ENCODE measurements around the gene PTPRO. TPM values are rescaled to one million over a fixed set of nuclear protein-coding genes. Genes with fewer than 3 reads are reported as not detected.

Gene PTPRO
- total and polyA plus RNA-seq, 10 of the 15 experiments (the other 5 are each of a cell fraction or from before 2014, with no cell fraction given): 1.2 to 5.3 (median 3.5) TPM

GRCh38 chr12:15469356-15469755, 147.0 kb downstream of the PTPRO start:
- ATAC-seq (no peak), DNase-seq (ENCODE audit: low read depth, low spot score) (no peak), FAIRE-seq (no peak)
- intact Hi-C loops (cut with micrococcal nuclease; ENCODE audit: unreplicated experiment) (no loop called here), in situ Hi-C loops (cut with MboI) (no loop called here)
- CTCF ChIA-PET: no interaction called here
- Histone ChIP-seq H4K20me1 (ENCODE audit: control insufficient read depth, insufficient read depth) (no peaks in the 10 kb centered on the region), H3K4me1 (ENCODE audit: control insufficient read depth, insufficient read depth, low read length) (no peaks in the 10 kb centered on the region), H3K4me3 (no peak overlapping the region), H3K79me2 (ENCODE audit: control insufficient read depth, insufficient read depth, low read length) (no peaks in the 10 kb centered on the region), H3K9ac (ENCODE audit: control insufficient read depth, insufficient read depth, low read length) (no peak overlapping the region), H3K4me2 (ENCODE audit: control insufficient read depth, insufficient read depth) (no peak overlapping the region), H3K9me3 (replicated peaks; ENCODE audit: control insufficient read depth, insufficient read depth, low read length) (no peaks in the 10 kb centered on the region), H3K27me3 (replicated peaks in 1 of 2; ENCODE audit: control insufficient read depth in 2 of 2, insufficient read depth in 2 of 2, low read length in 1 of 2) (peaks cover 0 to 2% of the 10 kb centered on the region in 2 experiments; a peak in 1 of 4 replicates), H3K27ac (ENCODE audit: control insufficient read depth, insufficient read depth) (no peak overlapping the region), H3K36me3 (ENCODE audit: control insufficient read depth in 2 of 2, insufficient read depth in 2 of 2, low read length in 1 of 2) (no peaks in the 10 kb centered on the region), H2AFZ (ENCODE audit: control insufficient read depth, low read depth, low read length) (no peak overlapping the region)
- 12% methylated on average over 3 of the region's 4 CpGs for WGBS (ENCODE audit: insufficient coverage, insufficient replicate concordance, low lambda C conversion rate, missing lambda C conversion rate)
- RAD21 ChIA-PET (ENCODE audit: unreplicated experiment): no interaction called here
- SMC1A ChIA-PET (ENCODE audit: uncharacterized antibody, unreplicated experiment): interaction anchor here (1.0 to 1.5 kb wide), 2 partner anchors 54 to 128 kb away, joined by 3 to 5 read pairs; no protein-coding TSS in a partner anchor
- no TSS peak for BruUV-seq (replicated peaks)
- POLR2A ChIA-PET: no interaction called here
- TF ChIP-seq CHD2 (IDR thresholded peaks at IDR 0.05; ENCODE audit: borderline replicate concordance, low read depth, low read length) (no peak), MLLT1 (IDR thresholded peaks at IDR 0.05) (no peak), HDAC2 (IDR thresholded peaks at IDR 0.05) (no peak), ZNF592 (IDR thresholded peaks at IDR 0.05) (no peak), PML (IDR thresholded peaks at IDR 0.05; ENCODE audit: low read length) (no peak), MYB (IDR thresholded peaks at IDR 0.05; ENCODE audit: borderline replicate concordance, low read depth, low read length) (no peak), SMARCA5 (IDR thresholded peaks at IDR 0.05) (no peak), HDAC6 (IDR thresholded peaks at IDR 0.05; ENCODE audit: unreplicated experiment) (no peak), SREBF1 (IDR thresholded peaks at IDR 0.05; ENCODE audit: low read length) (no peak), REST (IDR thresholded peaks at IDR 0.05; ENCODE audit: low read depth, low read length) (no peak), CREM (IDR thresholded peaks at IDR 0.05; ENCODE audit: low read depth) (no peak), MXI1 (IDR thresholded peaks at IDR 0.05; ENCODE audit: low read depth, low read length) (no peak), TAF1 (IDR thresholded peaks at IDR 0.05; ENCODE audit: borderline replicate concordance, low read depth, low read length) (no peak), EED (IDR thresholded peaks at IDR 0.05; ENCODE audit: low read depth) (no peak), RUNX3 (IDR thresholded peaks at IDR 0.05; ENCODE audit: low read length) (no peak), EZH2 (IDR thresholded peaks at IDR 0.05; ENCODE audit: borderline replicate concordance, control insufficient read depth, low read depth, low read length) (no peak), RELA (IDR thresholded peaks at IDR 0.05; ENCODE audit: borderline replicate concordance, partially characterized antibody) (no peak), TCF7 (IDR thresholded peaks at IDR 0.05; ENCODE audit: borderline replicate concordance) (no peak), POLR2A (IDR thresholded peaks at IDR 0.05; ENCODE audit: low read depth, low read length) (no peak)

All from GM12878 (cell line).